ENCODE measurements around the gene FAF2.

The FAF2 gene

GRCh38 chr5:176503496-176503895 is 55.3 kb downstream of the FAF2 start:
- no peak for DNase-seq (ENCODE audit: low read depth in 1 of 2, low spot score in 1 of 2)

DNA sequence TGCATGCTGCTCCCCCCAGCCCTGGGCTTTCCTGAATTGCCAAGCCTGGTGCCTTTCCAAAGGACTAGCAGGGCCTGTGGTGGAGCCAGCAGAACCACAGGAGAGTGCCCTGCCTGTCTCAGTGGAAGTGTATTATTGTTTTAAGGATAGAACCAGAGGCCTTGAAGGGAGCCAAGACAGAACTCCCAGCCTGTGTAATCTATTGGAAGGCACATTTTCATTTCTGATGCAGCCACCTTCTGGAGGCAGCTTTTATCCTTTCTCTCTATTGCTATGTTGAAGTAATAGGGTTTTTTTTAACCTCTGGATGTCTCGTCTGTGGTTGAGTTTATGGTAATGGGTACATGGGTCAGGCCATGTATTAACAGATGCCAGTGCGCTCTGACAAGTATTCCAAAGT is 59.7 kb downstream of the FAF2 start:
- DNase-seq (ENCODE audit: low read depth in 1 of 2, low spot score in 1 of 2): no peak

- DNase-seq (ENCODE audit: low read depth in 1 of 2, low spot score in 1 of 2): no peak
These were observed 60.4 kb downstream of the FAF2 start for GRCh38 chr5:176508603-176509002.

- DNase-seq (ENCODE audit: low read depth in 1 of 2, low spot score in 1 of 2): no peak
These were observed 65.6 kb downstream of the FAF2 start for GRCh38 chr5:176513788-176514187.

DNA sequence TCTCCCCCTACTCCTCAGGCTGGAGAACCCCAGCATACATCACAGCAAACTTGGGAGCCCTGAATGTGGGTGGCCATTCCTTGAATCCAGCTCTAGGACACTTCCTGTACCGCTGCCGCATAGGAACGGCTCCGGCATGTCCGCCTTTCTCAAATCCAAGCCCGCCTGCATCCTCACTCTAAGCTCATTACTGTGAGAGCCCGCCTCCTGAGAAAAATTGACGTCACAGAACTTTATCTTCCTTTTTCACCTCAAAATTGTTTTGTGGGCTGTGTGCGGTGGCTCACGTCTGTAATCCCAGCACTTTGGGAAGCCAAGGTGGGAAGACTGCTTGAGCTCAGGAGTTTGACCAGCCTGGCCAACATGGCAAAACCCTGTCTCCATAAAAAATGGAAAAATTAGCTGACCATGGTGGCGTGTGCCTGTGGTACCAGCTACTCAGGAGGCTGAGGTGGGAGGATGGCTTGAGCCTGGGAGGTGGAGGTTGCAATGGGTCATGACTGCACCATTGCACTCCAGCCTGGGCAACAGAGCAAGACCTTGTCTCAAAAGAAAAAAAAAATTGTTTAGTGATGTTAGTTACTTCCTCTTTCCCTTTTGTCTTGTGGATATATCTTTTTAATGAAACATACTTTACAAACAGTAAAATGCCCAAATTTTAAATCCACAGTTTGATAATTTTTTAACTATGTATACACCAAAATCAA is 66.2 kb downstream of the FAF2 start:
- no peak for DNase-seq (ENCODE audit: low read depth in 1 of 2, low spot score in 1 of 2)

GRCh38 chr5:176515396-176515795 is 67.2 kb downstream of the FAF2 start:
- DNase-seq (ENCODE audit: low read depth in 1 of 2, low spot score in 1 of 2): no peak

- no peak for DNase-seq (ENCODE audit: low read depth in 1 of 2, low spot score in 1 of 2)
These were observed 69.0 kb downstream of the FAF2 start for GRCh38 chr5:176517053-176517661.

- no peak for DNase-seq (ENCODE audit: low read depth in 1 of 2, low spot score in 1 of 2)
These were observed 71.9 kb downstream of the FAF2 start for GRCh38 chr5:176519810-176520720.

GRCh38 chr5:176521286-176521685 is 73.1 kb downstream of the FAF2 start:
- no peak for DNase-seq (ENCODE audit: low read depth in 1 of 2, low spot score in 1 of 2)

DNA sequence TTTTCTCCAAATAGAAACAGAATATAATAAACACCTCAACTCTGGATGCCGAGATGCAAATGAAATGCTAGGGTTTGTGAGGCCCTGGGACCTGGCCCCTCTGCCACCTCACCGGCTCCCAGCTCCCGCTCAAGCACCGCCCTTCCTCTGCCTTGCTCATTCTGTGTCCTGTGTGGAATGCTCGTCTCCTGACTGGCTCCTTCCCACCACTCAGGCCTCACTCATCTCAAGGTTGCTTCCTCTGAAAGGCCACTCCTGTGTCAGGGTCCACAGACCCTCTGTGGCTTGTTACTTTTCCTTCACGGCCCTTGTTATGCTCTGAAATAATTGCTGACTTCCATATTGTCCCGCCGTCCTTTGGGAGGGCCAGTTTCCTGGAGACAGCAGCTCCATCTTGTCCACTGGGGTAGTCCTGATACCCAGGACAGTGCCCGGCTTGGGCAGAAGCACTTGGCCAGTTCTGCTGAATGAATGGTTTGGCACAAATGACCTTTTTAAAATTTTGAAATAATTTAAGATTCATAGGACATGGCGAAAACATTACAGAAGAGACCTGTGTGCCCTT is 73.6 kb downstream of the FAF2 start:
- no peak for DNase-seq (ENCODE audit: low read depth in 1 of 2, low spot score in 1 of 2)

DNA sequence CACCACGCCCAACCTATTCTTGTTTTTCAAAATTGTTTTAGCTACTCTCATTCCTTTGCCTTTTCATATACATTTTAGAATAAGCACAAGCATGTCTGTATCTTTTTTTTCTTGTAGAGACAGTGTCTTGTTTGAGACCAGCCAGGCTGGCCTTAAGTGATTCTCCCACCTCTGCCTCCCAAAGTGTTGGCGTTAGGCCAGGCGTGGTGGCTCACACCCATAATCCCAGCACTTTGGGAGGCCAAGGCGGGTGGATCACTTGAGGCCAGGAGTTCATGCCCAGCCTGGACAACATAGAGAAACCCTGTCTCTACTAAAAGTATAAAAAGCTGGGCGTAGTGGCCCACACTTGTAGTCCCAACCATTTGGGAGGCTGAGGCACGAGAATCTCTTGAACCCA is 76.0 kb downstream of the FAF2 start:
- DNase-seq (ENCODE audit: low read depth in 1 of 2, low spot score in 1 of 2): no peak

GRCh38 chr5:176524987-176525386 is 76.8 kb downstream of the FAF2 start:
- DNase-seq (ENCODE audit: low read depth in 1 of 2, low spot score in 1 of 2): no peak

GRCh38 chr5:176525677-176526076 is 77.5 kb downstream of the FAF2 start:
- no peak for DNase-seq (ENCODE audit: low read depth in 1 of 2, low spot score in 1 of 2)

- DNase-seq (ENCODE audit: low read depth in 1 of 2, low spot score in 1 of 2): no peak
These were observed 78.3 kb downstream of the FAF2 start for GRCh38 chr5:176526462-176526861.

- DNase-seq (ENCODE audit: low read depth in 1 of 2, low spot score in 1 of 2): no peak
These were observed 79.3 kb downstream of the FAF2 start for GRCh38 chr5:176527246-176528222.

DNA sequence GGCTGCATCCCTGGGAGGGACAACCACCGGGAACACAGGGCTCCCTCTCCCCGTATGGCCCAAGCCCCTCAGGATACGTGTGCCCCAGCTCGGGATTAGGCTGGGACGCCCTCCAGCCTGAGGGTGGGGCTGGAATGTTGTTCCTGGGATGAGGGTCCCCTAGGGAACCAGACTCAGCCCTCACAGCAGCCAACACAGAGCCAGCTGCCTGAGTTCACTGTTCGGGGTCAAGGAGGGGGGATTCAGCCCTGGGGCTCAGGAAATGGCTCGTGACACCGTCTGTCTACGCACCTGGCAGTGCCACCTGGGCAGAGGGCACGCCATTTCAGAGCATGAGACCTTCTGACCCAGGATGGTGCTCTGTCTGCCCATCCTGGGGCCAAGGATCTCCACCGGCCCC is 80.1 kb downstream of the FAF2 start:
- DNase-seq (ENCODE audit: low read depth in 1 of 2, low spot score in 1 of 2): no peak

DNA sequence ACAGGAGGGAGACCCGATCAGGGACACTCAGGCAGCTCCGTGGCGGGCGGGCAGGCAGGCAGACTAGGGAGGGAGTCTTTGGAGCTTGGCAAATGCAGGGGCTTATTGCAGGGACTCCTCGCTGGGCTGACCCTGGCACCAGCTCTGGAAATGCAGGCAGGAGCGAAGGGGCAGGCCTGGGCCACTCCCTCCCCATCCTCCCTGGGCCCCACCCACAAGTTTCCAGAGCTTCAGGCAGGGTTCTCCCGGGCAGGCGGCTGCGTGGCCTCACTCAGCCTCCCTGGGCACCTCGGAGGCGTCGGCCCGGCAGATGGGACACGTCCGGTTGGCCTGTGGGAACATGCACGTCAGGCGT is 80.6 kb downstream of the FAF2 start:
- DNase-seq (ENCODE audit: low read depth in 1 of 2, low spot score in 1 of 2): no peak

DNA sequence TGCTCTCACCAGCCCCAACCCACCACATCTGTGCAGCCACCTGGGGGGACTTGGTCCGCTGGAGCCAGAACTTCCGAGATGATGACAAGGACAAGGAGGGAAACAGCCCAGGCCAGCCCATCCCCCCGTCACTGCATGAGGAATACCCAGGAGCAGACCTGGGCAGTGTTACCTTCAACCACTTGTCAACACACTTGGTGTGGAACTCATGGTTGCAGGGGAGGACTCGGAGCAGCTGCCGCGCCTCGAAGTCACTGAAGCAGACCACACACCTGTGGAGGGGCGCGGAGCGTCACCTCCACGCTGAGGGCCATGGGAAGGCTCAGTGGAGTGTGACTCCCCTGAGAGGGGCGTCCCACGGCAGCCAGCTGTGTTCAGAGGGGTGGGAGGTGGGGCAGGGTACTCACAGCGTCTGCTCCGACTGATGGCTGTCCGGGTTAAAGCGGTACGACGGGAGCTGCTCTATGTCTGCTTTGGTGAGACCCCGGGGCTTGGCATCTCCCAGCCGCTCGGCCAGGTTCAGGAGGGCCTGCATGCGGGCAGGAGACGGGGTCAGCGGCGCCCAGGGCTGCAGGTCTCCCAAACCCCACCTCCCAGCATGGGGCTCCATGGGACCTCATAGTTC is 81.0 kb downstream of the FAF2 start:
- DNase-seq (ENCODE audit: low read depth in 1 of 2, low spot score in 1 of 2): no peak

DNA sequence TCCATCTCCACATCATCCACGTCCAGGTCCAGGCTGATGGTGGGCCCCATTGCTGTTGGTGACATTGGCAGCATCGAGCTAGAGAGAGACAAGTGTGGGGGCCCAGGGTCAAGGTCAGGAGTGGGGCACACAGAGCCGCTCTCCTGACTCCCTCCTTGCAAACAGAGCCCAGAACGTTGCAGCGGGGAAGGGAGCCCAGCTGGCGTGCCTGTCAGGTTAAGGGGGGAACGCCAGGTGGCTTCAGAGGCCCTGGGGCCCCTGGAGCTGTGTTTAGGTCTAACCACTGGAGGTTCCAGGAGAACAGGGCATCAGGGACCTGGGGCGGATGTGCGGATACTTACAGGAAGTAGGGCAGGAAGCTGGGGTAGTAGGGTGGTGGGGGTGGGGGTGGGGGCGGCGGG is 81.6 kb downstream of the FAF2 start:
- peak in 1 of 2 donors; percentile 34 for DNase-seq (ENCODE audit: low read depth in 1 of 2, low spot score in 1 of 2)

GRCh38 chr5:176530393-176530982 is 82.3 kb downstream of the FAF2 start:
- DNase-seq (ENCODE audit: low read depth in 1 of 2, low spot score in 1 of 2): no peak
